Measurements from ENCODE around the gene TUBA4B.

GRCh38 chr2:219300022-219300421 is 47.0 kb downstream of the TUBA4B start:
- no peak for TF ChIP-seq POLR2A (IDR thresholded peaks at IDR 0.05)
- TF ChIP-seq EP300 (IDR thresholded peaks at IDR 0.05) = no peak
- no peak for TF ChIP-seq CTCF (IDR thresholded peaks at IDR 0.05)

Measured in tibial nerve (tissue), 4 donors.